Vagina (tissue), 2 donors: Measurements from ENCODE around the gene ZBTB20. TPM values are rescaled to one million over a fixed set of nuclear protein-coding genes. Genes with fewer than 3 reads are reported as not detected.
"Not testable (repeated sequence)": the region's sequence is repeated elsewhere in the genome, so short reads cannot be mapped to it uniquely, and the experiment has no call there.

Source experiments
- DNase-seq, 2 donors: peaks; one replicate each; pipeline ENCODE4 v3.0.0-alpha.2; 2017; ENCODE audit errors: extremely low spot score in 2 of 2
- H3K27ac ChIP-seq: fragments of 200-600 bp; sonication (generic); one replicate; pipeline ENCODE4 v1.5.1; 2019
- H3K27me3 ChIP-seq: fragments of 200-600 bp; sonication (generic); one replicate; pipeline ENCODE4 v1.5.1; 2019
- H3K36me3 ChIP-seq, 2 donors: fragments of 200-600 bp; sonication (generic); one replicate each; pipeline ENCODE4 v1.5.1; 2017 to 2019
- H3K4me1 ChIP-seq: fragments of 200-600 bp; sonication (generic); one replicate; pipeline ENCODE4 v1.5.1; 2019
- H3K4me3 ChIP-seq, 2 donors: fragments of 200-600 bp; sonication (generic); 1 replicate in 1 of 2; 2 replicates in 1 of 2; pipeline ENCODE4 v1.5.1; 2016 to 2019
- H3K9me3 ChIP-seq: fragments of 200-600 bp; sonication (generic); one replicate; pipeline ENCODE4 v1.5.1; 2019
- CTCF ChIP-seq, 3 experiments: fragments of 450-650 bp in 2 of 3; fragments of 200-600 bp in 1 of 3; sonication (generic) in 1 of 3; IDR thresholded peaks; one replicate each; pipeline ENCODE4 v1.5.1; 2017 to 2019; ENCODE audit warnings: antibody characterized with exemption in 3 of 3, mild to moderate bottlenecking in 2 of 3, moderate library complexity in 2 of 3
- POLR2A ChIP-seq, 2 donors: fragments of 450-650 bp; IDR thresholded peaks; one replicate each; pipeline ENCODE4 v1.6.1; 2017; ENCODE audit warnings: antibody characterized with exemption in 2 of 2, mild to moderate bottlenecking in 2 of 2, moderate library complexity in 2 of 2
- POLR2AphosphoS5 ChIP-seq, 2 donors: sonication (generic); formaldehyde crosslinking; IDR thresholded peaks; one replicate each; pipeline ENCODE4 v1.9.0; 2017; ENCODE audit warnings: antibody characterized with exemption in 2 of 2, mild to moderate bottlenecking in 2 of 2, low read depth in 1 of 2; ENCODE audit not compliant: insufficient read depth in 1 of 2
- intact Hi-C: fragments of 100-400 bp; cut with DNase I; formaldehyde crosslinking; loops from one replicate; pipeline ENCODE4 v1.15.1; 2023
- total RNA-seq: library from RNA; depleted of rRNA; stranded (reverse); fragments of >200 nt; gene quantifications from one replicate; pipeline ENCODE4 v1.2.3, GENCODE V29; 2016

ZBTB20 gene
- total RNA-seq, 1 donor from 2014 or later: 64.8 TPM

GRCh38 chr3:114690911-114691310 is 456.2 kb downstream of the ZBTB20 start:
- Histone ChIP-seq H3K27me3 (no peaks in the 10 kb centered on the region), H3K4me3 (no peak overlapping the region), H3K9me3 (no peaks in the 10 kb centered on the region), H3K36me3 (no peaks in the 10 kb centered on the region), H3K27ac (no peak overlapping the region), H3K4me1 (no peaks in the 10 kb centered on the region)
- TF ChIP-seq POLR2A (IDR thresholded peaks at IDR 0.05) (no peak), POLR2AphosphoS5 (IDR thresholded peaks at IDR 0.05; ENCODE audit: insufficient read depth in 1 of 2, low read depth in 1 of 2) (no peak), CTCF (IDR thresholded peaks at IDR 0.05) (no peak)
- intact Hi-C loops: no loop called here
- no peak for DNase-seq

GRCh38 chr3:114687151-114687550 is 459.9 kb downstream of the ZBTB20 start:
- Histone ChIP-seq H3K27me3 (no peaks in the 10 kb centered on the region), H3K9me3 (no peaks in the 10 kb centered on the region), H3K4me1 (no peaks in the 10 kb centered on the region), H3K36me3 (no peaks in the 10 kb centered on the region), H3K4me3 (no peak overlapping the region), H3K27ac (peak overlapping the region; percentile 16)
- no peak for DNase-seq
- TF ChIP-seq CTCF (IDR thresholded peaks at IDR 0.05) (no peak), POLR2AphosphoS5 (IDR thresholded peaks at IDR 0.05; ENCODE audit: insufficient read depth in 1 of 2, low read depth in 1 of 2) (no peak), POLR2A (IDR thresholded peaks at IDR 0.05) (no peak)
- intact Hi-C loops: no loop called here

- Histone ChIP-seq H3K36me3 (no peaks in the 10 kb centered on the region), H3K9me3 (no peaks in the 10 kb centered on the region), H3K4me3 (no peak overlapping the region), H3K27me3 (no peaks in the 10 kb centered on the region), H3K4me1 (no peaks in the 10 kb centered on the region), H3K27ac (peak overlapping the region; percentile 16)
- intact Hi-C loops: no loop called here
- no peak for TF ChIP-seq POLR2A (IDR thresholded peaks at IDR 0.05)
- TF ChIP-seq POLR2AphosphoS5 (IDR thresholded peaks at IDR 0.05; ENCODE audit: insufficient read depth in 1 of 2, low read depth in 1 of 2): no peak
- TF ChIP-seq CTCF (IDR thresholded peaks at IDR 0.05): no peak
- DNase-seq: no peak
Measured at GRCh38 chr3:114686621-114687020, 460.5 kb downstream of the ZBTB20 start.

- no peak for DNase-seq
- Histone ChIP-seq H3K36me3 (no peaks in the 10 kb centered on the region), H3K9me3 (no peaks in the 10 kb centered on the region), H3K4me1 (no peaks in the 10 kb centered on the region), H3K4me3 (no peak overlapping the region), H3K27me3 (no peaks in the 10 kb centered on the region), H3K27ac (no peak overlapping the region)
- intact Hi-C loops: no loop called here
- TF ChIP-seq CTCF (IDR thresholded peaks at IDR 0.05): no peak
- no peak for TF ChIP-seq POLR2A (IDR thresholded peaks at IDR 0.05)
- TF ChIP-seq POLR2AphosphoS5 (IDR thresholded peaks at IDR 0.05; ENCODE audit: insufficient read depth in 1 of 2, low read depth in 1 of 2): no peak
Measured at GRCh38 chr3:114685161-114685560, 461.9 kb downstream of the ZBTB20 start.

GRCh38 chr3:114680299-114680698 is 466.8 kb downstream of the ZBTB20 start:
- intact Hi-C loops: no loop called here
- Histone ChIP-seq H3K9me3 (no peaks in the 10 kb centered on the region), H3K4me3 (no peak overlapping the region)

GRCh38 chr3:114679773-114680172 is 467.3 kb downstream of the ZBTB20 start:
- H3K27ac ChIP-seq, DNase-seq, H3K4me3 ChIP-seq, H3K36me3 ChIP-seq, H3K4me1 ChIP-seq, H3K27me3 ChIP-seq, intact Hi-C loops, H3K9me3 ChIP-seq: not testable (repeated sequence)

More at GRCh38 chr3:114680299-114680698, 466.8 kb downstream of the ZBTB20 start:
- Histone ChIP-seq H3K36me3 (no peaks in the 10 kb centered on the region), H3K4me1 (no peaks in the 10 kb centered on the region), H3K27ac (no peak overlapping the region), H3K27me3 (no peaks in the 10 kb centered on the region)
- no peak for DNase-seq
- no peak for TF ChIP-seq POLR2A (IDR thresholded peaks at IDR 0.05)
- TF ChIP-seq CTCF (IDR thresholded peaks at IDR 0.05): no peak
- TF ChIP-seq POLR2AphosphoS5 (IDR thresholded peaks at IDR 0.05; ENCODE audit: insufficient read depth in 1 of 2, low read depth in 1 of 2): no peak
